Measurements from ENCODE around the gene NCK2. TPM values are rescaled to one million over a fixed set of nuclear protein-coding genes. Genes with fewer than 3 reads are reported as not detected.

NCK2 gene
- polyA plus RNA-seq, 3 donors = 2.5 to 18.2 (median 7.6) TPM

DNA sequence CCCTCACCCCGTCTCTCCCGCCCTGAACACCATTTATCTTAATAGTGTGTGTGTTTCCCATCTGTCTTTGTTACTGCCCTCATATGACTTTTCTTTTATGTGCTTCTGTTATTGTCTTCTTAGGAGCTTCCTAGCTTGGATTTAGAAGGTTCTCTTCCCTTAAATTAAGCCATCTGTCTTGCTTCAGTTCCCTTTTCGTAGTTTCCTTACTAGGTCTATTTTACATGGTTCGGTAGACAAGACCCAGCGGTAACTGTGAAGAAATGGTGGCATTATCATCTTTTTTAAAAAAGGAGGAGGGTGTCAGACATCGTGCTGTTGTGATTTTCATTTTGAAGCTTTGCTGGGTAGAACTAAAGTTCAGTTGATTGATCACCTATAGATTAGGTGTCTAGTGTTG lies 10.3 kb downstream of the NCK2 start:
- no peak overlapping the region for H3K9ac ChIP-seq (ENCODE audit: insufficient read depth, low read length, poor library complexity, severe bottlenecking)
- no peaks in the 10 kb centered on the region for H3K9me3 ChIP-seq (replicated peaks in 1 of 2; ENCODE audit: control insufficient read depth in 1 of 2, insufficient read depth in 1 of 2, low read length in 2 of 2)
- no peak for DNase-seq
- peaks cover 0 to 2% (median under 1%) of the 10 kb centered on the region in 7 donors for H3K9me3 Mint-ChIP-seq
- peak overlapping the region in 1 of 2 donors; percentile 62 for H3K4me3 Mint-ChIP-seq
- peaks cover 19 to 26% of the 10 kb centered on the region in 2 donors for H3K36me3 Mint-ChIP-seq
- TF ChIP-seq, protein P1, sequence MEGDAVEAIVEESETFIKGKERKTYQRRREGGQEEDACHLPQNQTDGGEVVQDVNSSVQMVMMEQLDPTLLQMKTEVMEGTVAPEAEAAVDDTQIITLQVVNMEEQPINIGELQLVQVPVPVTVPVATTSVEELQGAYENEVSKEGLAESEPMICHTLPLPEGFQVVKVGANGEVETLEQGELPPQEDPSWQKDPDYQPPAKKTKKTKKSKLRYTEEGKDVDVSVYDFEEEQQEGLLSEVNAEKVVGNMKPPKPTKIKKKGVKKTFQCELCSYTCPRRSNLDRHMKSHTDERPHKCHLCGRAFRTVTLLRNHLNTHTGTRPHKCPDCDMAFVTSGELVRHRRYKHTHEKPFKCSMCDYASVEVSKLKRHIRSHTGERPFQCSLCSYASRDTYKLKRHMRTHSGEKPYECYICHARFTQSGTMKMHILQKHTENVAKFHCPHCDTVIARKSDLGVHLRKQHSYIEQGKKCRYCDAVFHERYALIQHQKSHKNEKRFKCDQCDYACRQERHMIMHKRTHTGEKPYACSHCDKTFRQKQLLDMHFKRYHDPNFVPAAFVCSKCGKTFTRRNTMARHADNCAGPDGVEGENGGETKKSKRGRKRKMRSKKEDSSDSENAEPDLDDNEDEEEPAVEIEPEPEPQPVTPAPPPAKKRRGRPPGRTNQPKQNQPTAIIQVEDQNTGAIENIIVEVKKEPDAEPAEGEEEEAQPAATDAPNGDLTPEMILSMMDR (IDR thresholded peaks at IDR 0.05) = no peak
- H3K4me3 ChIP-seq (replicated peaks in 1 of 3; ENCODE audit: low read depth in 2 of 3, low read length in 3 of 3) = no peak overlapping the region
- H3K27me3 ChIP-seq (ENCODE audit: control insufficient read depth in 2 of 2, insufficient read depth in 2 of 2, low read length in 2 of 2) = no peaks in the 10 kb centered on the region
- peaks cover 0 to 5% of the 10 kb centered on the region in 2 donors for H3K36me3 ChIP-seq (replicated peaks in 1 of 2; ENCODE audit: control insufficient read depth in 1 of 2, insufficient read depth in 2 of 2, low read length in 2 of 2)
- H3K27me3 Mint-ChIP-seq (ENCODE audit: low read depth in 3 of 3) = no peaks in the 10 kb centered on the region
- H3K27ac ChIP-seq (ENCODE audit: low read depth in 1 of 2, low read length in 2 of 2) = no peak overlapping the region
- H3K4me1 Mint-ChIP-seq = peaks cover 48% of the 10 kb centered on the region
- 71% methylated on average over 1 of the region's 6 CpGs for WGBS (ENCODE audit: insufficient coverage)
- peaks cover 18 to 27% of the 10 kb centered on the region in 2 donors for H3K4me1 ChIP-seq (ENCODE audit: control insufficient read depth in 1 of 2, insufficient read depth in 2 of 2, low read length in 2 of 2)
- no peak overlapping the region for H3K4me2 ChIP-seq (replicated peaks; ENCODE audit: extremely low read depth, low read length, poor library complexity, severe bottlenecking)
- peaks cover 89% of the 10 kb centered on the region for H3K79me2 ChIP-seq (ENCODE audit: insufficient read depth, low read length)
- peak overlapping the region in 4 of 7 donors; percentile 12 to 46 (median 21) for H3K27ac Mint-ChIP-seq
- no peak overlapping the region for H2AFZ ChIP-seq (ENCODE audit: insufficient read depth, low read depth, low read length, poor library complexity, severe bottlenecking)
- peaks cover 57% of the 10 kb centered on the region for H4K20me1 ChIP-seq (ENCODE audit: insufficient read depth, low read length)
- intact Hi-C loops (cut with micrococcal nuclease) = no loop called here

DNA sequence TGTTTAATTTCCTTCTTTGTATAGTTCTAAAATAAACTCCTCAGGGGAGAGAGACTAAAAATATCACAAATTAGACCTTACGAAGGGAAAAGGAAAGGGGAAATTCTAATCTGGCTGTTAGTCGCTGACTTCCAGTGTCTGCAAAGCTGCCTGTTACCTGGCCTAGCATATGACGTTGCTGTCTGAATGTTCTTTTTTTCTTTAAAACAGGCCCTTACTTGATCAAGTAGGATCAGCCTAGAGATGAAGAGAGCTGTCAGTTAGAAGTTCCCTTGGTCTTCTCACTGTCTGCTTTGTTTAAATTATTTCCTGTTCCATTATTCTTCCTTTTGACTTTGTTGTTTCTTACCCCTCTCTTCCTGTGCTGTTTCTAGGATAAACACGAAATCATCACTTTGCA lies 11.2 kb downstream of the NCK2 start:
- Mint-ChIP-seq H3K27ac (no peak overlapping the region), H3K4me3 (no peak overlapping the region), H3K4me1 (peaks cover 43% of the 10 kb centered on the region), H3K9me3 (peaks cover 0 to 1% (median 0%) of the 10 kb centered on the region in 7 donors), H3K36me3 (peaks cover 15 to 24% of the 10 kb centered on the region in 2 donors), H3K27me3 (ENCODE audit: low read depth in 3 of 3) (no peaks in the 10 kb centered on the region)
- peaks cover 13 to 23% of the 10 kb centered on the region in 2 donors for H3K4me1 ChIP-seq (ENCODE audit: control insufficient read depth in 1 of 2, insufficient read depth in 2 of 2, low read length in 2 of 2)
- no peaks in the 10 kb centered on the region for H3K9me3 ChIP-seq (replicated peaks in 1 of 2; ENCODE audit: control insufficient read depth in 1 of 2, insufficient read depth in 1 of 2, low read length in 2 of 2)
- H3K36me3 ChIP-seq (replicated peaks in 1 of 2; ENCODE audit: control insufficient read depth in 1 of 2, insufficient read depth in 2 of 2, low read length in 2 of 2) = peaks cover 0 to 5% of the 10 kb centered on the region in 2 donors
- no peak for DNase-seq
- H3K79me2 ChIP-seq (ENCODE audit: insufficient read depth, low read length) = peaks cover 90% of the 10 kb centered on the region
- H3K4me3 ChIP-seq (replicated peaks in 1 of 3; ENCODE audit: low read depth in 2 of 3, low read length in 3 of 3) = no peak overlapping the region
- 0% methylated on average over 2 of the region's 4 CpGs for WGBS (ENCODE audit: insufficient coverage)
- no peaks in the 10 kb centered on the region for H3K27me3 ChIP-seq (ENCODE audit: control insufficient read depth in 2 of 2, insufficient read depth in 2 of 2, low read length in 2 of 2)
- H3K27ac ChIP-seq (ENCODE audit: low read depth in 1 of 2, low read length in 2 of 2) = no peak overlapping the region
- H3K9ac ChIP-seq (ENCODE audit: insufficient read depth, low read length, poor library complexity, severe bottlenecking) = no peak overlapping the region
- TF ChIP-seq, protein P1 (IDR thresholded peaks at IDR 0.05) = no peak
- H3K4me2 ChIP-seq (replicated peaks; ENCODE audit: extremely low read depth, low read length, poor library complexity, severe bottlenecking) = no peak overlapping the region
- intact Hi-C loops (cut with micrococcal nuclease) = no loop called here
- H4K20me1 ChIP-seq (ENCODE audit: insufficient read depth, low read length) = peaks cover 57% of the 10 kb centered on the region
- no peak overlapping the region for H2AFZ ChIP-seq (ENCODE audit: insufficient read depth, low read depth, low read length, poor library complexity, severe bottlenecking)

Data from CD14-positive monocyte (primary cell).